Measurements from ENCODE around the gene POLR3G. TPM values are rescaled to one million over a fixed set of nuclear protein-coding genes. Genes with fewer than 3 reads are reported as not detected.

POLR3G gene
- total RNA-seq, 2 experiments from 2014 or later = 9.6 to 9.7 TPM

GRCh38 chr5:90476391-90476790, 1.7 kb downstream of the POLR3G start:
- intact Hi-C loops (cut with micrococcal nuclease) = no loop called here

GRCh38 chr5:90477073-90477472, 2.4 kb downstream of the POLR3G start:
- intact Hi-C loops (cut with micrococcal nuclease) = no loop called here
- ChIA-PET POLR2A (interaction anchor here (1.0 kb wide), 1 partner anchor 11 kb away, joined by 3 read pairs; no protein-coding TSS in a partner anchor), CTCF (interaction anchor here (1.3 to 1.8 kb wide), 3 partner anchors 16 to 52 kb away, joined by 3 to 4 read pairs (median 3); partner anchors contain the start of gene LYSMD3)
- no peak for DNase-seq
- Mint-ChIP-seq H3K9me3 (no peaks in the 10 kb centered on the region), H3K4me1 (ENCODE audit: low read depth) (peaks cover 17% of the 10 kb centered on the region), H3K36me3 (peaks cover 3% of the 10 kb centered on the region), H3K27ac (no peak overlapping the region), H3K4me3 (no peak overlapping the region), H3K27me3 (no peaks in the 10 kb centered on the region)

More at GRCh38 chr5:90476391-90476790, 1.7 kb downstream of the POLR3G start:
- no peak for DNase-seq
- Mint-ChIP-seq H3K36me3 (peaks cover 3% of the 10 kb centered on the region), H3K4me3 (no peak overlapping the region), H3K9me3 (no peaks in the 10 kb centered on the region), H3K27me3 (no peaks in the 10 kb centered on the region), H3K27ac (no peak overlapping the region), H3K4me1 (ENCODE audit: low read depth) (peaks cover 17% of the 10 kb centered on the region)
- POLR2A ChIA-PET = interaction anchor here (1.0 kb wide), 1 partner anchor 11 kb away, joined by 3 read pairs; no protein-coding TSS in a partner anchor
- CTCF ChIA-PET = interaction anchor here (1.3 to 1.8 kb wide), 3 partner anchors 16 to 53 kb away, joined by 3 to 4 read pairs (median 3); partner anchors contain the start of gene LYSMD3

GRCh38 chr5:90477621-90478215, 3.1 kb downstream of the POLR3G start:
- intact Hi-C loops (cut with micrococcal nuclease) = no loop called here
- Mint-ChIP-seq H3K36me3 (peaks cover 3% of the 10 kb centered on the region), H3K27ac (no peak overlapping the region), H3K27me3 (no peaks in the 10 kb centered on the region), H3K4me3 (no peak overlapping the region), H3K4me1 (ENCODE audit: low read depth) (peaks cover 14% of the 10 kb centered on the region), H3K9me3 (no peaks in the 10 kb centered on the region)
- no peak for DNase-seq
- ChIA-PET POLR2A (no interaction called here), CTCF (interaction anchor here (1.8 kb wide), 1 partner anchor 38 kb away, joined by 4 read pairs; no protein-coding TSS in a partner anchor)

- Mint-ChIP-seq H3K9me3 (no peaks in the 10 kb centered on the region), H3K27me3 (no peaks in the 10 kb centered on the region), H3K36me3 (no peaks in the 10 kb centered on the region), H3K4me1 (ENCODE audit: low read depth) (peaks cover 7% of the 10 kb centered on the region), H3K4me3 (no peak overlapping the region), H3K27ac (no peak overlapping the region)
- CTCF ChIA-PET = no interaction called here
- intact Hi-C loops (cut with micrococcal nuclease) = no loop called here
- no peak for DNase-seq
- POLR2A ChIA-PET = no interaction called here
Measured at GRCh38 chr5:90479611-90480385, 5.1 kb downstream of the POLR3G start.

- H3K36me3 Mint-ChIP-seq = no peaks in the 10 kb centered on the region
- no peak overlapping the region for H3K27ac Mint-ChIP-seq
- H3K27me3 Mint-ChIP-seq = no peaks in the 10 kb centered on the region
- intact Hi-C loops (cut with micrococcal nuclease) = no loop called here
- no peak for DNase-seq
- POLR2A ChIA-PET = no interaction called here
- no peaks in the 10 kb centered on the region for H3K9me3 Mint-ChIP-seq
- no peaks in the 10 kb centered on the region for H3K4me1 Mint-ChIP-seq (ENCODE audit: low read depth)
- no peak overlapping the region for H3K4me3 Mint-ChIP-seq
- CTCF ChIA-PET = no interaction called here
Measured at GRCh38 chr5:90480699-90481098, 6.0 kb downstream of the POLR3G start.

GRCh38 chr5:90483206-90483605, 8.5 kb downstream of the POLR3G start:
- H3K4me1 Mint-ChIP-seq (ENCODE audit: low read depth) = no peaks in the 10 kb centered on the region
- CTCF ChIA-PET = no interaction called here
- intact Hi-C loops (cut with micrococcal nuclease) = no loop called here
- no peak overlapping the region for H3K4me3 Mint-ChIP-seq
- peaks cover 5% of the 10 kb centered on the region for H3K36me3 Mint-ChIP-seq
- no peak for DNase-seq
- POLR2A ChIA-PET = no interaction called here
- H3K27me3 Mint-ChIP-seq = no peaks in the 10 kb centered on the region
- H3K9me3 Mint-ChIP-seq = no peaks in the 10 kb centered on the region
- H3K27ac Mint-ChIP-seq = no peak overlapping the region

GRCh38 chr5:90484540-90484939, 9.9 kb downstream of the POLR3G start:
- no peaks in the 10 kb centered on the region for H3K4me1 Mint-ChIP-seq (ENCODE audit: low read depth)
- DNase-seq = no peak
- H3K9me3 Mint-ChIP-seq = no peaks in the 10 kb centered on the region
- ChIA-PET POLR2A (no interaction called here), CTCF (no interaction called here)
- H3K27me3 Mint-ChIP-seq = no peaks in the 10 kb centered on the region
- H3K36me3 Mint-ChIP-seq = peaks cover 5% of the 10 kb centered on the region
- H3K4me3 Mint-ChIP-seq = no peak overlapping the region
- no peak overlapping the region for H3K27ac Mint-ChIP-seq
- intact Hi-C loops (cut with micrococcal nuclease) = no loop called here

GRCh38 chr5:90488791-90489190, 14.1 kb downstream of the POLR3G start:
- CTCF ChIA-PET = no interaction called here
- Mint-ChIP-seq H3K4me1 (ENCODE audit: low read depth) (no peaks in the 10 kb centered on the region), H3K36me3 (peaks cover 7% of the 10 kb centered on the region), H3K27me3 (no peaks in the 10 kb centered on the region), H3K27ac (no peak overlapping the region), H3K4me3 (no peak overlapping the region), H3K9me3 (no peaks in the 10 kb centered on the region)
- intact Hi-C loops (cut with micrococcal nuclease) = no loop called here
- POLR2A ChIA-PET = interaction anchor here (0.6 kb wide), 1 partner anchor 78 kb away, joined by 3 read pairs; no protein-coding TSS in a partner anchor
- no peak for DNase-seq

GRCh38 chr5:90494043-90494442, 19.4 kb downstream of the POLR3G start:
- Mint-ChIP-seq H3K4me3 (no peak overlapping the region), H3K4me1 (ENCODE audit: low read depth) (no peaks in the 10 kb centered on the region), H3K36me3 (peaks cover 15% of the 10 kb centered on the region), H3K27ac (no peak overlapping the region), H3K9me3 (peaks cover 3% of the 10 kb centered on the region), H3K27me3 (no peaks in the 10 kb centered on the region)
- no peak for DNase-seq
- CTCF ChIA-PET = no interaction called here
- intact Hi-C loops (cut with micrococcal nuclease) = no loop called here
- POLR2A ChIA-PET = no interaction called here

- Mint-ChIP-seq H3K4me3 (no peak overlapping the region), H3K4me1 (ENCODE audit: low read depth) (no peaks in the 10 kb centered on the region), H3K27me3 (no peaks in the 10 kb centered on the region), H3K36me3 (peaks cover 15% of the 10 kb centered on the region), H3K9me3 (peaks cover 3% of the 10 kb centered on the region), H3K27ac (no peak overlapping the region)
- DNase-seq = no peak
- POLR2A ChIA-PET = no interaction called here
- CTCF ChIA-PET = no interaction called here
- intact Hi-C loops (cut with micrococcal nuclease) = no loop called here
Measured at GRCh38 chr5:90495146-90495545, 20.5 kb downstream of the POLR3G start.

GRCh38 chr5:90503596-90503995, 28.9 kb downstream of the POLR3G start:
- Mint-ChIP-seq H3K4me1 (ENCODE audit: low read depth) (peaks cover 5% of the 10 kb centered on the region), H3K36me3 (no peaks in the 10 kb centered on the region), H3K27me3 (no peaks in the 10 kb centered on the region), H3K9me3 (no peaks in the 10 kb centered on the region), H3K27ac (no peak overlapping the region), H3K4me3 (no peak overlapping the region)
- no peak for DNase-seq
- intact Hi-C loops (cut with micrococcal nuclease) = no loop called here
- ChIA-PET CTCF (no interaction called here), POLR2A (no interaction called here)

- Mint-ChIP-seq H3K9me3 (no peaks in the 10 kb centered on the region), H3K4me3 (no peak overlapping the region), H3K27ac (no peak overlapping the region), H3K27me3 (no peaks in the 10 kb centered on the region), H3K4me1 (ENCODE audit: low read depth) (peaks cover 5% of the 10 kb centered on the region), H3K36me3 (no peaks in the 10 kb centered on the region)
- ChIA-PET POLR2A (no interaction called here), CTCF (no interaction called here)
- intact Hi-C loops (cut with micrococcal nuclease) = no loop called here
- no peak for DNase-seq
Measured at GRCh38 chr5:90504743-90505142, 30.1 kb downstream of the POLR3G start.

- Mint-ChIP-seq H3K27ac (no peak overlapping the region), H3K9me3 (no peaks in the 10 kb centered on the region), H3K4me3 (no peak overlapping the region), H3K36me3 (no peaks in the 10 kb centered on the region), H3K4me1 (ENCODE audit: low read depth) (peaks cover 5% of the 10 kb centered on the region), H3K27me3 (no peaks in the 10 kb centered on the region)
- CTCF ChIA-PET = no interaction called here
- POLR2A ChIA-PET = no interaction called here
- DNase-seq = no peak
- intact Hi-C loops (cut with micrococcal nuclease) = no loop called here
Measured at GRCh38 chr5:90506221-90506620, 31.6 kb downstream of the POLR3G start.
